Measurements from ENCODE around the gene PLCL2.
"Not testable (repeated sequence)": the region's sequence is repeated elsewhere in the genome, so short reads cannot be mapped to it uniquely, and the experiment has no call there.

Gene PLCL2

DNA sequence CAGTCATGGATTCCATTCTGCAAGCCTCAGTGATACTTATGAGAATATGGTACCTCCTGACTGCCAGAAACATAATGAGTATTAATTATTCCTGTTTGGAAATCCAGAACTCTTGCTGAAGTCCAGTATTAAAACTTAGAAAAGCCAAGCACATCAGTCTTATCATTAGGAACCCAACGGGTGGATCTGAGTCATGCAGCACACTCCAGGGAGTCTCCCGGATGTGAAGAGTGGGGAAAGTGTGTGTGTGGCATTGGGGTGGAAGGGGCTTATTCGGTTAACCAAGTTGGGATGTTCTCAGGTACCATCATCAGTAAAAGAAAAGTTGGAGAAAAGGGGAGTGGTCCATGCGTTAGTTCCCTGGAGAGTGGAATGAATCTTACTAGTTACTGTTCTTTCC, 181.1 kb downstream of the PLCL2 start:
- in situ Hi-C loops (cut with HindIII; ENCODE audit: low sequenced_read_pairs), result no loop called here

DNA sequence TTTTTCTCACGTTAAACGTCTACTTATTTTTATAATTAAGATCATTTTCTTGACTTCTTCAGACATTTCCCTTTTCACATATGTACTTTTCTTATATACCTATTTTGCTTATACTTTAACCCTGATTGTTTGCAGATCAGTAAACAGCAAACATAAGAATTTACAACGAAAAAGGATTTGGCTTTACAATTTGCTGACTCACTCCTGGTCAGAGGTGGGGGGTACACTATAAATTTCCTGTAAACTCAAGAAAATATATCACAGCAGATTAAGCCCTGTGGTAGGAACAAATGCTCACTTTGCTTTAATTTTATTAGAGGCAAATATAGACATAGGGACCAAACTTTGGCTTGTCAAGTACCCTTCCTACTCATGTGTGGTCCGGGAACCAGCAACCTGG, 185.0 kb downstream of the PLCL2 start:
- in situ Hi-C loops (cut with HindIII; ENCODE audit: low sequenced_read_pairs), result no loop called here

DNA sequence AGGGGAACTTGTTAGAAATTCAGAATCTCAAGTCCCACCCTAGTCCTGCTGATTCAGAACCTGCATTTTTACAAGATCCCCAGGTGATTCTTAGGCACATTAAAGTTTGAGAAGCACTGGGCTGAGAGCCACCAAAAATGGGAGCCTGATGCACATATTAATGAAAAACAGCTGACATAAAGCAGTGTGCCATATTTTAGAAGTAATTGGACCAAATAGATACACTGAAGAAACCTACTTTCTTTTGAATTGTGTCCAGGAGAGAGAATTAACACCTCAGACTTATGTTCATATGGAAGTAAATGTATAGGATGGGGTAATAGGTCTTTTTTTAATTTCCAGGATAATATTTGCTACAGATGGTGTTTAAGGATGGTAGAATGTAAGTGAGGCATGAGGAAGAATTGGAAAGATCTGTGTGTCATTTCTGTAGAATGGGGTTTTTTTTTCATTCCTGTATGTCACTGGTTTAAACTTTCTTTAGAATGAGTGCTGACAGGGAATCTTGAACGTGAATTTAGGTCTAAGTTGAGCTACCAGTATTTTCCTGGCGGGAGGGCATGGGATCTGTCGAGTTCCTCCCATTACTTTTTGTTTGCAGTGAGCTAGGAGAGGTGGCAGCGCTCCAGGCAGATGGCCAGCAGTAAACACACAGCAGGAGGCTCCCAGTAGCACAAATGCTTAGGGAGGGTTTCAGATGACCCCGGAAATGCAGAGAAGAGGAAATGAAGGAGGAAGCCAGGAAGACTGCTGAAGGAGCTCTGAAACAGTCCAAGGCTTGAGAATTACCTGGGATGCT, 185.6 kb downstream of the PLCL2 start:
- in situ Hi-C loops (cut with HindIII; ENCODE audit: low sequenced_read_pairs), result no loop called here

DNA sequence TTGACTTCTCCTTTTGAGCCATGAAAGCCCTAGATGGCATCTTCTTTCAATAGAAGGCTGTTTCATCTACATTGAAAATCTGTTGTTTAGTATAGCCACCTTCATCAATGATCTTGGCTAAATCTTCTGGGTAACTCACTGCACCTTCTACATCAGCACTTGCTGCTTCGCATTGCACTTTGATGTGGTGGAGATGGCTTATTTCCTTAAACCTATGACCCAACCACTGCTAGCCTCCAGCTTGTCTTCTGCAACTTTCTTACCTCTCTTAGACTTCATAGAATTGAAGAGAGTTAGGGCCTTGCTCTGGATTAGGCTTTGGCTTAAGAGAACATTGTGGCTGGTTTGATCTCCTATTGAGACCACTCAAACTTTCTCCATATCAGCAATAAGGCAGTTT, 189.8 kb downstream of the PLCL2 start:
- in situ Hi-C loops (cut with HindIII; ENCODE audit: low sequenced_read_pairs), result no loop called here

DNA sequence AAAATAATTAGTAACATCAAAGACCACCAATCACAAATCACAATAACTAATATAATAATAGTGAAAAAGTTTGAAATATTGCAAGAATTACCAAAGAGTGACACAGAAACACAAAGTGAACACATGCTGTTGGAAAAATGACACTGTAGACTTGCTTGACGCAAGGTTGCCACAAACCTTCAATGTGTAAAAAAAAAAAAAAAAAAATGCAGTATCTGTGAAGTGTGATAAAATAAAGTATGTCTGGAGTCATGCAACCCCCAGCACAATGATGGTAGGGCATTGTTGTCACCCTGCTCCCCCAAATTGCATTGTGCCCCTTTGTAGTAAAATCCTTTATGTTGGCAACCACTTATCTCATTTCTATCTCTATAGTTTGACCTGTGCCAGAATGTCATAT, 190.6 kb downstream of the PLCL2 start:
- in situ Hi-C loops (cut with HindIII; ENCODE audit: low sequenced_read_pairs), result no loop called here

DNA sequence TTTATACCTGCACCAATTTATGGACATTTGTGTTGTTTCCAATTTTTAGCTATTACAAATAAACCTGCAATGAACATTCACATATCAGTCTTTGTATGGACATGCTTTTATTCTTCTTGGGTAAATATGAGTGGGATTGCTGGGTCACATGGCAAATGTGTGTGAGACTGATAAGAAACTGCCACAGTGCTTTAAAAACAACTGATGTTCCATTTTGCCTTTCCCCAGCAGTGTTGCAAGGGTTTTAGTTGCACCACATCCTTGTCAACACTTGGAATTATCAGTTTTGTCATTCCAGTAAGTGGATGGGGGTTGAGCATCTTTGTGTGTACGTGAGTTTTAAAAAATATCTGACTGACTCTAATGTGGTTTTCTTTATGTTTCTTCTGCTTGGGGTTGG, 191.2 kb downstream of the PLCL2 start:
- in situ Hi-C loops (cut with HindIII; ENCODE audit: low sequenced_read_pairs), result no loop called here

DNA sequence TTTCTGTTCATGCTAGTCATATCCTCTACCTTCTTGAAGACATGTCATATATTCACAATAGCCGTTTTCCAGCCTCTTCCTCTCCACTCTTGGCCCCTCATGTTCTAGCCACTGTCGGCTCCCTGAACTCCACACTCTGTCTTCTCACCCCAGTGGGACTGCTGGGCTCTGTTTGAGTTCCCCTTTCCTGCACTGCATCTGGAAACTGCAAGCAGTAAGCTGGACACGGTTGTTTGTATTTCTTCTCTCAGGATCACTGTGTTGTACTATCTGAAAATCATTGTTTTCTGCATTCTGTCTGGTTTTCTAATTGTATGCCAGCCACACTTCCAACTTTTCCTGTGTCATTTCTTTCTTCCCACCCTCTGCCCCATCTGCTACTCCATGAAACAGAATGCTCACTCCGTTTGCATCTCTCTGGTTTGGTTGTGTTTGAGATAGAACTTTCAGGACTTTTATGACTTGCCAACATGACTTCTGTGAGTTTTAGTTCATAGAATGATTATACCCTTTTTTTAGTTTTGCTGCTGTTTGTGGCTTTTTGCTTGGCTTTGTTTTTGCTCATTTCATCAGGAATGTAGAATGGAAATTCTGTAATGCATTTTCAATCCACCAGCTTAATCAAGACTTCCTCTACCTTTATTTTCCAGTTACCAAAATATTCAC, 192.3 kb downstream of the PLCL2 start:
- in situ Hi-C loops (cut with HindIII; ENCODE audit: low sequenced_read_pairs), result no loop called here

DNA sequence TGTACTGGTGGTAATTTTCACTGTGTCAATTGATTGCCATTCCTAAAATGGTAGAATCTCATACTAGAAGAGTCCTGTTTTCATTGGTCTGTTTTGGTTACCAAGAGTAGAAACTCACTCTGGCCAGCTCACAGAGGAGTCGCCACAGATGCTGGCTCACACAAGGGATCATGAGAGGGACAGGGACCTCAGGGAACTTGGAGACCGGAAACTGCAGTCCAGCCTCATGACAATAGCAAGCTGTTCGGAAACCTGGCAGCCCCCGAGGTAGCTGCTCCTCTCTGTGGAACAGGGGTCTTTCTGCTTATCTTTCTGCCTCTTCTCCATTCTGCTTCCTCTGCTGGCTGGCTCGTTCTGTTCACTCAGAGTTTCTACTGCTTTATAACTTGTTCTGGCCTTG, 192.9 kb downstream of the PLCL2 start:
- in situ Hi-C loops (cut with HindIII; ENCODE audit: low sequenced_read_pairs), result no loop called here

DNA sequence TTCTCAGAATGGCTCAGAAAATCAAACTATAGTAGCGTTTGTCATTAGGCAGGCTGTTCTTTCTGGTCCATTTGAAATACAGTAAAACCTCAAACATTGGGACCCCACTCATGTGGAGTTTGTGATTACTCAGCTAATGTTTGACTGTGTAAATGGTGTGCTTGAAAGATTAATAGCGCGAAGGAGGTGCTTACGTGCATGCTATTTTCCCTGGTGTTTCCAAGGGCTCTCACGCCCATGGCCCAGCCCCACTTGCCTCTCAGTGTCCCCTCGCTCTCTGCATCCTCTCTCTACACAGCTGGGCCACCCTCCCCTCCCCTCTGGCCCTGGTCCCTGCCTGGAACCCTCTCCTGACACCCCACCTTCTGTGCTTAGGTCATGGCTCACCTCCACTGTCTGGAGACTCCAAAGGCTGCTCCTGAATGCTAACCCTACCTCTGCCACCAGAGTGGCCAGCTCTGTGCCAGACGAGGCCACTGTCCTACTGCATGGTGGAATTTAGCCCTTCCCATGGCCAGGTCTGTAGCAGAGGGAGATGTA, 194.2 kb downstream of the PLCL2 start:
- in situ Hi-C loops (cut with HindIII; ENCODE audit: low sequenced_read_pairs), result no loop called here

DNA sequence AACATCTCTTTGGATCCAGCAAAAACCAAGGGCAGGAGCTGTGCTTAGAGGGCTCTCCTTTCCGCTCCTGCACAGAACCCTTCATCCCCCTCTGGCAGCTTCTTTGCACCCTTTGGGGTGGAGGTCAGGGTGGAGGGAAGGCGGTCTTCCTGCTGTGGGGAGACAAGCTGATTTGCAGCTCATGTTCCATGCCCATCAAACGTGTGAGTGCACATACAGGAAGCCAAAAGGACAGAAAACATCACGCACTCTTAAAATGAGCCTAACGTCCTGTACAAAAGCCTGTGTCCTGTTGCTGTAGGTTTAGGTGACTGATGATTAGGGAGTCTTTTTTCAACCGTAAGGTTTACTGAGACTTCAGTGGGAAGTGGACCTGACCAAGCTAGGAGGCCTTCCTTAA, 195.2 kb downstream of the PLCL2 start:
- in situ Hi-C loops (cut with HindIII; ENCODE audit: low sequenced_read_pairs), result no loop called here

DNA sequence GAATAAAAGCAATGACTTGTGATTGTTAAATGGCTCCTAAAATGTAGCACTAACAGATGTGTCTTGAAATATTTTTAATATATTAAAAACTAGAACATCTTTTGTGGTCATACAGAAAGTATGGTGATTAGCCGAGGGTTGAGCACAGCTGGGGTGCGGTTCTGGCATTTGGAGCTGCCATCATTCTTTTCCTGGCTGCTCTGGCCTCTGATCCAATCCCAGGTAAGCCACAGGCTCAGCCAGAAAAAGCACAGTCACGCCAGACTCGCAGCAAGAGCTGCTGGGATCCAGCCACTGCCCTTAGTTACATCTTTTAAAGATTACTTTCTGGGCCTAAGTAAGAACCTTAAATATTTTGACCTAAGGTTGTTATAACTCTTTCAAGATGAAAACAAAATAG, 196.8 kb downstream of the PLCL2 start:
- in situ Hi-C loops (cut with HindIII; ENCODE audit: low sequenced_read_pairs), result no loop called here

DNA sequence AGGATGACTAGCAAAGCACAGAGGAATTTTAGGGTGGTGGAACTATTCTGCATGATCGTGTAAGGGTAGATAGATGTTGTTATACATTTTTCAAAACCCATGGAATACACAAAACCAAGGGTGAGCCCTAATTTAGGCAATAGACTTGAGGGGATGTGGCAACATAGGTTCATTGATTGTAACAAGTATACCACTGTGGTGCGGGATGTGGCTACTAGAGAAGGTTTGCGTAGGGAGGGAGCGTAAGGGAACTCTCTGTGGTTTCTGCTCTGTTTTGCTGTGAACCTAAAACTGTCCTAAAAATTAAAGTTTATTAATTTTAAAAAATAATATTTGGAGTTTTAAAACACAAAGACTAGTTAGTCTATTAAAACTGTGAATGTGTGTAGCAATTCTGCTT, 202.8 kb downstream of the PLCL2 start:
- in situ Hi-C loops (cut with HindIII; ENCODE audit: low sequenced_read_pairs), result no loop called here

DNA sequence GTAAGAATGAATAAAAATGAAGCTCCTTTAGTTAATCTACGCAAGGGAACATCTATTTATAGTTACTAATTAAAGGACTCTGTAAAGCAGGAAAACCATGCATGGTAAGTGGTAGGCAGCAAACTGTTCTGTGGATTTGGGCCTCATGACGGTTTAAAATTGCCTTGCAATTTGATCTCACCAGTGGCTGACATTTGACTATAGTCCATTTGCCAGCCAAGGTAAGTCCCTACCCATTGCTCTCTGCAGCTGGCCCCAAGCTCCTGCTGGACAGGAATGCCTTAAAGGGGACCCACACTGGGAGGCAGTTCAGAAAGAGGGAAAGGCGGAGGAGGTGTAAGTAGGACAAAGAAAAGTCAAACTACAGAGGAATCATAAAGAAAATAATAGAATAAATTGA, 203.3 kb downstream of the PLCL2 start:
- in situ Hi-C loops (cut with HindIII; ENCODE audit: low sequenced_read_pairs), result no loop called here

DNA sequence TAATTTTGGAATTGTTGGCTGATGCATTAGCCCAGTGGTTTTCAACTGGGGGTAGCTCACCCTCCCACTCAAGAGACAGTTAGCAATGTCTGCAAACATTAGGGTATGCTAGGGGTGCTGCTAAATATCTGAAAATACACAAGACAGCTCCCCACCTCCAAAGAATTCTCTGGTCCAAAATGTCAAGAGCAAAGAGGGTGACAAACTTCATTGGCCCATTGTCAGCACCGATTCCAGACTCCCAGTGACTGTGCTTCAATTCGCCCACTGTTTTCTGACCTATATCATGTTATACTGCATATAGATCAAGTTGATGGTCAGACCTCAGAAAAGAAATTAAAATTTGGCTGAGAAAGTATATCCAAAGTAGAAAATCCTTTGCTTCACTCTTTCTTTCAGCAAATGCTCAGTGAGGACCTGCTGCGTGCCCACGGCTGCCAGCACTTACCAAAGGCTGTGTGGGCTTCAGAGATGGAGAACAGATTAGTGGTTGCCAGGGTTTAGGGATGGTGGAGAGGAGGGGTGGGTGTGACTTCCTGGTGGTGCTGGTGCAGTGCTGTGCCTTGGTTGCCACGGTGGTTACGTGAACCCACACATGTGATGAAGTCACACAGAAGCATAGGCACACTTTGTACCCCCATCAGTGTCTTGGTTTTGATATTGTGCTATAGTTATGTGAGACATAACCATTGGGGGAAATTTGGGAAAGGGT, 204.0 kb downstream of the PLCL2 start:
- in situ Hi-C loops (cut with HindIII; ENCODE audit: low sequenced_read_pairs), result no loop called here

DNA sequence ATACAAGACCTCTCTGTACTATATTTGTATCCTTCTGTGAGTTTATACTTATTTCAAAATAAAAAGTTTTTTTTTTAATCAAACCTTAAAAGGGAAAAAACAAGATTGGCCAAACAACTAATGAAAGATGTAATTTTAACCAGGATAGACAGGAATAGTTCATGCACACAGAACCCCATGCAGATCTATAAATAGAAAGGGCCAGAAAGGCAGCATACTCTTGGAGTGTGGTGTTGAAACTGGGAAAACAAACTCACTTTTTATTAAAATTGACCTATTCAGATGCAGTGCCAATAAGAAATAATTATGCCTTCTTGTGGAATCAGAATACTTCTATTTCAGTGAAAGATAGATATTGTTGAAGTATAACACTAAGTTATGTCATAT, 204.6 kb downstream of the PLCL2 start:
- in situ Hi-C loops (cut with HindIII; ENCODE audit: low sequenced_read_pairs), result no loop called here

DNA sequence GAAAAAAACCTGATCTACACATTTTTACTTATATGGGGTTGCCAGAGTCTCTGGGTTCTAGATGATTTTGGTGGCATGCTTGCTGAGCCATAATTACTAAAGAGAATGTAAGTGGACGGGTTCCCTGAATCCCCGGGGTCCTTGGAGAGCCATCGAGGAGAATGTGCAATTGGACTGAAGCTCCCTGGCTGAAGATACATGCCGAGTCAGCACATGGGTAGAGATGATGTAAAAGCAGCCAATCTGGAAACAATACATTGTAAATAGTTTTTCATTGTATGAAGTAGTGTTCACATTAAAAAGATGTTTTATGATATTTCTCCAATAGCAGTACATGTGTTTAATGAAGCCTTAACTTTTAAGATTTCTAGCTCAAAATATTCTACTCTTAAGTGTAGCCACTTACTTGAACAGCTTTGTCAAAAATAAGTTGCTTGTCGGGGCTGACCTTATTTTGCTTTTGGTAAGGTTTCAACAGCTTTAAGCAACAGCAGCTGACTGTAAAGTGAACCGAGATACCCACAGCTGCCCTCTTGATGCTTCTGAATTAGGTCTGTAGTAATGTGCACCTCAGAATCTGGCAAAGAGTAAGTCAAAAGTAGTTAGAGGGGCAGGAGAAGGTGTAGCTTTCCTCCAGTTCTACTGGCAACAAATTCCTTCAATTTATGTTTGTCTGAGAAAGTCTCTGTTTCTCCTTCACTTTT, 205.7 kb downstream of the PLCL2 start:
- in situ Hi-C loops (cut with HindIII; ENCODE audit: low sequenced_read_pairs), result no loop called here

DNA sequence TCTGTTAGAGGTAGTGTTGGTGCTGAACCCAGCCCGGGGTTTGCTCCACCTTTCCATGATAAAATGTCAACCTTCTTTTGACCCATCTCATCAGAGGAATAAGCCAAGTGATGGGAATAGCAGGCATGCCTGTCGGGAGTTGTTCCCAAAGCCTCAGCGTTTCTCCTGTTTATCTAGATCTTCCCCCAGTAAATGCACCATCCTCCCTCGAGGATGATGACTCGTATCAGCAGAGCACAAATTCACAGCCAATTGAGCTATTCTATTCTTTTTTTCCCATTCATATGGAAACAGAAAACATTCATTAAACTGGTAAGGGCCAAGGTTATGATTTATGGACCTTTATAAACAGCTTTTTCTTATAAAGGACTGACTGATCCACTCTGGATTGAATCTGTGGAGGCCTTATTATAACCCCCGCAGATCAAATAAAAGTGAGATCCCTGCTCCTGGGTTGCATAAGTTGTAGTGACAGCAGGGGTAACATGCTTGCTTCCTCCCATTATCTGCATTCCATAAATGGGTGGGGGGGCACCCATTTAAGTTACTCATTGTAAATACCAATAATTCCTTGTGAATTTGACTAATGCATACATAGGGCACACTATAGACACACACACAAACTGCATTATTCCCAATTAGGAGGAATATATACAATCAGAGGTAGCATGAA, 207.3 kb downstream of the PLCL2 start:
- in situ Hi-C loops (cut with HindIII; ENCODE audit: low sequenced_read_pairs), result no loop called here

DNA sequence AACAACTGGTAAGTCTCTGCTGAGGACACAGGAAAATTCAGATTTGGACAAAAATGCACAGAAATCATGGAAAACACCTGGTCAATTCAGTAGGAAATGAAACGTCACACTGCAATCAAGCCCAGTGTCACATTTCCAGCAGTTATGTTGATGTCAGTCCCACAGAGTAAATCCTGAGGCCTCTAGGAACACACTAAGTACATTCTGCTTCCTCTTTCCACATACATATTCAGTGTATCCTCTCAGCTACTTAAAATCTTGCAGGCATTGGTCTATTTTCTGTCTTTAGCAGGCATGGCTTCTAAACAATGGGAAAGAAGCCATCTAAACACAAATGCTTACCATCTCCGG, 207.8 kb downstream of the PLCL2 start:
- in situ Hi-C loops (cut with HindIII; ENCODE audit: low sequenced_read_pairs), result no loop called here

DNA sequence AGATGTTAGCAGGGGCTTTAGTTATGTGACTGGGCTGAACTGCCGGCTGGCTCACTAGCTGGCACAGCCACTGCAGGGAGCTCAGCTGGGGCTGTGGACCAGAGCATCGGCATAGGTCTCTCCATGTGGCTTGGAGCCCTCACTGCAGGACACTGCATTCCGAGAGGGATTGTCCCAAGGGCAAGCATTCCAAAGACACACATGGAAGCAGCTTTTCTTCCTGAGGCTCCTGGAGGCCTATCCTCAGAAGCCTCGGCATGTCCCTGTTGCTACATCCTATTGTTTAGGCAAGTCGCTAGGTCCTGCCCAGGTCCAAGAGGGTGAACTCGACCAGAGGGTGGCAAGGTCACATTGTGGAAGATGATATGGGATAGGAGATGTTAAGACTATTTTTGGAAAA, 209.8 kb downstream of the PLCL2 start:
- in situ Hi-C loops (cut with HindIII; ENCODE audit: low sequenced_read_pairs), result no loop called here

DNA sequence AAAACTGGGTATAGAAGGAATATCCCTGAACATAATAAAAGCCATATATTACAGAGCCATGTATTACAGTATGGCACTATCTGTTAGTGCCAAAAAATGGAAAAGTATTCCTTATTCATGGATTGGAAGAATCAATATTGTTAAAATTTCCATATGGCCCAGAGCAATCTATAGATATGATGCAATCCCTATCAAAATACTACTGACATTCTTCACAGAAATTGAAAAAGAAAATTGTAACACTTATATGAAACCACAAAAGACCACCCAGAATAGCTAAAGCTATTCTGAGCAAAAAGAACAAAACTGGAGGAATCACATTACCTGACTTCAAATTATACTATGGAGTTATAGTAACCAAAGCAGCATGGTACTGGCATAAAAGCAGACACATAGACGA, 218.8 kb downstream of the PLCL2 start:
- in situ Hi-C loops (cut with HindIII; ENCODE audit: low sequenced_read_pairs), result no loop called here

DNA sequence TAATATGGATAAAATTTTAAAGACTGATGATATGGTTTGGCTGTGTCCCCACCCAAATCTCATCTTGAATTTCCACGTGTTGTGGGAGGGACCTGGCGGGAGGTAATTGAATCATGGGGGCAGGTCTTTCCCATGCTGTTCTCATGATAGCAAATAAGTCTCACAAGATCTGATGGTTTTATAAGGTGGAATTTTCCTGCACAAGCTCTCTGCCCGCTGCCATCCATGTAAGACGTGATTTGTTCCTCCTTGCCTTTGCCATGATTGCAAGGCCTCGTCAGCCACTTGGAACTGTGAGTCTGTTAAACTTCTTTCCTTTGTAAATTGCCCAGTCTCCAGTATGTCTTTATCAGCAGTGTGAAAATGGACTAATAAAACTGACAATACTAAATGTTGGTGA, 222.0 kb downstream of the PLCL2 start:
- in situ Hi-C loops (cut with HindIII; ENCODE audit: low sequenced_read_pairs), result not testable (repeated sequence)

All from DLD1 (cell line).